Natural killer cell treated with Interleukin-12 subunit alpha and Interleukin-12 subunit beta and Interleukin-15 and Interleukin-18, amount 100 ng/mL, for 72 hours (primary cell): ENCODE results near the gene SERPINA12. TPM values are rescaled to one million over a fixed set of nuclear protein-coding genes. Genes with fewer than 3 reads are reported as not detected.
"Not testable (repeated sequence)": the region's sequence is repeated elsewhere in the genome, so short reads cannot be mapped to it uniquely, and the experiment has no call there.

Experiments used
- ATAC-seq, 2 donors: fragments of 150-1000 bp; cut with Tn5 transposase in 1 of 2; sonication (Bioruptor Pico), chemical (Tn5 transposase) in 1 of 2; 2 replicates each; pipeline ENCODE4 v1.10.0; 2021
- DNase-seq: peaks from one replicate; pipeline ENCODE4 v3.0.0; 2022; ENCODE audit warnings: low spot score
- H3K27ac Mint-ChIP-seq, 2 donors: 1 replicate in 1 of 2; 2 replicates in 1 of 2; pipeline ENCODE4 v1.8.0; 2022; ENCODE audit warnings: mixed read lengths in 2 of 2, mild to moderate bottlenecking in 1 of 2, moderate library complexity in 1 of 2
- H3K27me3 Mint-ChIP-seq, 2 donors: 1 replicate in 1 of 2; 2 replicates in 1 of 2; pipeline ENCODE4 v1.8.0; 2022; ENCODE audit warnings: mixed read lengths in 2 of 2
- H3K36me3 Mint-ChIP-seq: one replicate; pipeline ENCODE4 v1.8.0; 2022; ENCODE audit warnings: mixed read lengths
- H3K4me1 Mint-ChIP-seq, 2 donors: 1 replicate in 1 of 2; 2 replicates in 1 of 2; pipeline ENCODE4 v1.8.0; 2022; ENCODE audit warnings: low read depth in 2 of 2, mixed read lengths in 2 of 2, mild to moderate bottlenecking in 1 of 2
- H3K4me3 Mint-ChIP-seq: one replicate; pipeline ENCODE4 v1.8.0; 2022; ENCODE audit warnings: mixed read lengths
- H3K9me3 Mint-ChIP-seq: 2 replicates; pipeline ENCODE4 v1.8.0; 2022; ENCODE audit warnings: mixed read lengths
- total RNA-seq, 2 donors: library from RNA; stranded (reverse); gene quantifications; one replicate each; pipeline ENCODE4 v1.2.3, GENCODE V29; 2022

Gene SERPINA12
- total RNA-seq, 2 donors from 2014 or later: not detected

- Mint-ChIP-seq H3K27me3 (peaks cover 18 to 26% of the 10 kb centered on the region in 2 donors), H3K4me1 (no peaks in the 10 kb centered on the region), H3K36me3 (no peaks in the 10 kb centered on the region), H3K27ac (no peak overlapping the region), H3K9me3 (peaks cover 17% of the 10 kb centered on the region), H3K4me3 (no peak overlapping the region)
- ATAC-seq (no peak), DNase-seq (no peak)
These were observed 12.3 kb upstream of the SERPINA12 start for GRCh38 chr14:94521375-94522114.

- DNase-seq (no peak), ATAC-seq (no peak)
- peaks cover 0 to under 1% of the 10 kb centered on the region in 2 donors for H3K27me3 Mint-ChIP-seq
- H3K4me1 Mint-ChIP-seq: no peaks in the 10 kb centered on the region
- no peaks in the 10 kb centered on the region for H3K36me3 Mint-ChIP-seq
- H3K9me3 Mint-ChIP-seq: peaks cover 15% of the 10 kb centered on the region
- H3K27ac Mint-ChIP-seq: no peak overlapping the region
- no peak overlapping the region for H3K4me3 Mint-ChIP-seq
These were observed 8.5 kb upstream of the SERPINA12 start for GRCh38 chr14:94517641-94518257.

- Mint-ChIP-seq H3K27ac (no peak overlapping the region), H3K4me1 (no peaks in the 10 kb centered on the region), H3K27me3 (peaks cover 0 to 3% of the 10 kb centered on the region in 2 donors), H3K36me3 (no peaks in the 10 kb centered on the region), H3K4me3 (no peak overlapping the region), H3K9me3 (peaks cover 15% of the 10 kb centered on the region)
- DNase-seq: no peak
- ATAC-seq: no peak
These were observed 8.0 kb upstream of the SERPINA12 start for GRCh38 chr14:94517248-94517640.

- Mint-ChIP-seq H3K36me3 (no peaks in the 10 kb centered on the region), H3K4me3 (no peak overlapping the region), H3K27me3 (peaks cover 0 to 3% of the 10 kb centered on the region in 2 donors), H3K4me1 (no peaks in the 10 kb centered on the region), H3K9me3 (peaks cover 15% of the 10 kb centered on the region), H3K27ac (no peak overlapping the region)
- ATAC-seq (no peak), DNase-seq (no peak)
These were observed 6.6 kb upstream of the SERPINA12 start for GRCh38 chr14:94515856-94516255.

- Mint-ChIP-seq H3K27me3 (peaks cover 0 to 3% of the 10 kb centered on the region in 2 donors), H3K36me3 (no peaks in the 10 kb centered on the region), H3K4me1 (no peaks in the 10 kb centered on the region), H3K9me3 (peaks cover 15% of the 10 kb centered on the region), H3K4me3 (no peak overlapping the region), H3K27ac (no peak overlapping the region)
- no peak for DNase-seq
- ATAC-seq: no peak
These were observed 6.2 kb upstream of the SERPINA12 start for GRCh38 chr14:94515426-94515825.

- Mint-ChIP-seq H3K4me3 (no peak overlapping the region), H3K9me3 (peaks cover 7% of the 10 kb centered on the region), H3K36me3 (no peaks in the 10 kb centered on the region), H3K4me1 (no peaks in the 10 kb centered on the region), H3K27me3 (peaks cover 0 to 3% of the 10 kb centered on the region in 2 donors), H3K27ac (no peak overlapping the region)
- DNase-seq (no peak), ATAC-seq (no peak)
These were observed 5.1 kb upstream of the SERPINA12 start for GRCh38 chr14:94514351-94514750.

- not testable (repeated sequence) for H3K4me1 Mint-ChIP-seq, H3K4me3 Mint-ChIP-seq, ATAC-seq, DNase-seq, H3K36me3 Mint-ChIP-seq, H3K27me3 Mint-ChIP-seq, H3K27ac Mint-ChIP-seq, H3K9me3 Mint-ChIP-seq
These were observed 1.2 kb upstream of the SERPINA12 start for GRCh38 chr14:94510481-94510880.

- no peak overlapping the region for H3K4me3 Mint-ChIP-seq
- no peak overlapping the region for H3K27ac Mint-ChIP-seq
- DNase-seq (no peak), ATAC-seq (peak in 1 of 2 donors; percentile 39)
- no peaks in the 10 kb centered on the region for H3K4me1 Mint-ChIP-seq
- no peaks in the 10 kb centered on the region for H3K36me3 Mint-ChIP-seq
- H3K9me3 Mint-ChIP-seq: no peaks in the 10 kb centered on the region
- H3K27me3 Mint-ChIP-seq: peaks cover 0 to 5% of the 10 kb centered on the region in 2 donors
These were observed 3.6 kb downstream of the SERPINA12 start for GRCh38 chr14:94505641-94506040.

GRCh38 chr14:94505206-94505605 is 4.1 kb downstream of the SERPINA12 start:
- peaks cover 0 to 5% of the 10 kb centered on the region in 2 donors for H3K27me3 Mint-ChIP-seq
- H3K36me3 Mint-ChIP-seq: no peaks in the 10 kb centered on the region
- DNase-seq (no peak), ATAC-seq (no peak)
- H3K4me3 Mint-ChIP-seq: no peak overlapping the region
- H3K9me3 Mint-ChIP-seq: no peaks in the 10 kb centered on the region
- H3K4me1 Mint-ChIP-seq: no peaks in the 10 kb centered on the region
- no peak overlapping the region for H3K27ac Mint-ChIP-seq

GRCh38 chr14:94501588-94502516 is 7.4 kb downstream of the SERPINA12 start:
- H3K27ac Mint-ChIP-seq: no peak overlapping the region
- no peaks in the 10 kb centered on the region for H3K4me1 Mint-ChIP-seq
- no peak for DNase-seq
- no peak overlapping the region for H3K4me3 Mint-ChIP-seq
- H3K27me3 Mint-ChIP-seq: peaks cover 0 to 8% of the 10 kb centered on the region in 2 donors
- no peak for ATAC-seq
- H3K36me3 Mint-ChIP-seq: no peaks in the 10 kb centered on the region
- no peaks in the 10 kb centered on the region for H3K9me3 Mint-ChIP-seq

GRCh38 chr14:94500264-94500663 is 9.0 kb downstream of the SERPINA12 start:
- no peak overlapping the region for H3K27ac Mint-ChIP-seq
- DNase-seq (no peak), ATAC-seq (no peak)
- H3K4me3 Mint-ChIP-seq: no peak overlapping the region
- no peaks in the 10 kb centered on the region for H3K4me1 Mint-ChIP-seq
- H3K36me3 Mint-ChIP-seq: no peaks in the 10 kb centered on the region
- H3K9me3 Mint-ChIP-seq: no peaks in the 10 kb centered on the region
- H3K27me3 Mint-ChIP-seq: peaks cover 0 to 6% of the 10 kb centered on the region in 2 donors

- Mint-ChIP-seq H3K4me1 (no peaks in the 10 kb centered on the region), H3K27me3 (peaks cover 0 to 5% of the 10 kb centered on the region in 2 donors), H3K9me3 (no peaks in the 10 kb centered on the region), H3K36me3 (no peaks in the 10 kb centered on the region), H3K27ac (no peak overlapping the region), H3K4me3 (no peak overlapping the region)
- DNase-seq: no peak
- no peak for ATAC-seq
These were observed 9.6 kb downstream of the SERPINA12 start for GRCh38 chr14:94499673-94500072.

GRCh38 chr14:94498215-94498614 is 11.1 kb downstream of the SERPINA12 start:
- H3K4me3 Mint-ChIP-seq: no peak overlapping the region
- no peaks in the 10 kb centered on the region for H3K4me1 Mint-ChIP-seq
- no peaks in the 10 kb centered on the region for H3K36me3 Mint-ChIP-seq
- H3K27ac Mint-ChIP-seq: no peak overlapping the region
- ATAC-seq (no peak), DNase-seq (no peak)
- H3K27me3 Mint-ChIP-seq: peaks cover 0 to 5% of the 10 kb centered on the region in 2 donors
- no peaks in the 10 kb centered on the region for H3K9me3 Mint-ChIP-seq

- ATAC-seq: no peak
- Mint-ChIP-seq H3K4me3 (no peak overlapping the region), H3K4me1 (no peaks in the 10 kb centered on the region), H3K36me3 (no peaks in the 10 kb centered on the region), H3K27me3 (peaks cover 0 to 2% of the 10 kb centered on the region in 2 donors), H3K9me3 (no peaks in the 10 kb centered on the region), H3K27ac (no peak overlapping the region)
- DNase-seq: no peak
These were observed 15.2 kb downstream of the SERPINA12 start for GRCh38 chr14:94494085-94494484.
